Skeletal muscle cell (primary cell): ENCODE results near the gene PDE4D.
A peak's percentile ranks its signal among the peaks of the same experiment; 100 is the strongest.
"Not testable (repeated sequence)": the region's sequence is repeated elsewhere in the genome, so short reads cannot be mapped to it uniquely, and the experiment has no call there.

ENCODE experiments used
- DNase-seq: peaks from one replicate; pipeline ENCODE4 v3.0.0-alpha.2; 2010; ENCODE audit warnings: low read depth
- H3K4me3 ChIP-seq: 2 replicates; pipeline ENCODE4 v1.5.1; 2011; ENCODE audit warnings: low read depth, mild to moderate bottlenecking, control low read depth, low read length, moderate library complexity

Gene PDE4D

GRCh38 chr5:58985759-58986158, 907.8 kb downstream of the PDE4D start:
- no peak for DNase-seq
- H3K4me3 ChIP-seq = no peak overlapping the region

GRCh38 chr5:58985311-58985710, 908.2 kb downstream of the PDE4D start:
- H3K4me3 ChIP-seq = no peak overlapping the region
- DNase-seq = no peak

- no peak for DNase-seq
- no peak overlapping the region for H3K4me3 ChIP-seq
Observed at GRCh38 chr5:58983526-58984452, 909.7 kb downstream of the PDE4D start.

GRCh38 chr5:58980890-58981289, 912.6 kb downstream of the PDE4D start:
- no peak overlapping the region for H3K4me3 ChIP-seq
- no peak for DNase-seq

- H3K4me3 ChIP-seq = no peak overlapping the region
- no peak for DNase-seq
Observed at GRCh38 chr5:58979090-58979489, 914.4 kb downstream of the PDE4D start.

GRCh38 chr5:58974601-58975000, 918.9 kb downstream of the PDE4D start:
- H3K4me3 ChIP-seq = no peak overlapping the region
- DNase-seq = no peak

- DNase-seq = no peak
- no peak overlapping the region for H3K4me3 ChIP-seq
Observed at GRCh38 chr5:58974083-58974482, 919.4 kb downstream of the PDE4D start.

GRCh38 chr5:58972301-58972700, 921.2 kb downstream of the PDE4D start:
- no peak overlapping the region for H3K4me3 ChIP-seq
- peak; percentile 5 for DNase-seq

- no peak for DNase-seq
- H3K4me3 ChIP-seq = no peak overlapping the region
Observed at GRCh38 chr5:58970766-58971165, 922.8 kb downstream of the PDE4D start.

- DNase-seq = no peak
- H3K4me3 ChIP-seq = no peak overlapping the region
Observed at GRCh38 chr5:58969795-58970194, 923.7 kb downstream of the PDE4D start.

GRCh38 chr5:58969253-58969652, 924.3 kb downstream of the PDE4D start:
- no peak overlapping the region for H3K4me3 ChIP-seq
- no peak for DNase-seq

GRCh38 chr5:58968350-58968749, 925.2 kb downstream of the PDE4D start:
- no peak overlapping the region for H3K4me3 ChIP-seq
- DNase-seq = no peak

- no peak for DNase-seq
- H3K4me3 ChIP-seq = no peak overlapping the region
Observed at GRCh38 chr5:58967597-58968281, 925.8 kb downstream of the PDE4D start.

GRCh38 chr5:58965677-58966414, 927.7 kb downstream of the PDE4D start:
- no peak for DNase-seq
- no peak overlapping the region for H3K4me3 ChIP-seq

GRCh38 chr5:58963821-58964220, 929.7 kb downstream of the PDE4D start:
- no peak for DNase-seq
- H3K4me3 ChIP-seq = no peak overlapping the region

GRCh38 chr5:58963361-58963760, 930.2 kb downstream of the PDE4D start:
- no peak overlapping the region for H3K4me3 ChIP-seq
- no peak for DNase-seq

- no peak for DNase-seq
- no peak overlapping the region for H3K4me3 ChIP-seq
Observed at GRCh38 chr5:58961631-58962280, 931.8 kb downstream of the PDE4D start.

- no peak overlapping the region for H3K4me3 ChIP-seq
- DNase-seq = no peak
Observed at GRCh38 chr5:58958701-58959100, 934.8 kb downstream of the PDE4D start.

GRCh38 chr5:58953218-58953617, 940.3 kb downstream of the PDE4D start:
- H3K4me3 ChIP-seq, DNase-seq: not testable (repeated sequence)

- DNase-seq = no peak
- no peak overlapping the region for H3K4me3 ChIP-seq
Observed at GRCh38 chr5:58950224-58950623, 943.3 kb downstream of the PDE4D start.
